Kidney (tissue), 14 donors: ENCODE measurements around the gene NTHL1. TPM values are rescaled to one million over a fixed set of nuclear protein-coding genes. Genes with fewer than 3 reads are reported as not detected.

Experiments used
- DNase-seq, 5 donors: peaks; one replicate each; pipeline ENCODE4 v3.0.0-alpha.2; 2013 to 2020
- FAIRE-seq: peaks from 2 replicates; lab custom pipeline; 2012; peaks lifted over from hg19 to GRCh38; lab: Jason Lieb, UNC
- H3K27ac ChIP-seq, 2 donors: one replicate each; pipeline ENCODE4 v1.7.0; 2013; ENCODE audit warnings: low read depth in 2 of 2, low read length in 2 of 2, inconsistent platforms in 1 of 2
- H3K27me3 ChIP-seq: one replicate; pipeline ENCODE4 v1.7.1; 2013; ENCODE audit warnings: low read length, inconsistent platforms; ENCODE audit not compliant: control insufficient read depth, insufficient read depth
- H3K36me3 ChIP-seq, 3 donors: one replicate each; pipeline versions ENCODE4 v1.7.0 to v1.7.1; 2013; ENCODE audit warnings: low read length in 3 of 3, control low read depth in 1 of 3, inconsistent platforms in 1 of 3; ENCODE audit not compliant: insufficient read depth in 3 of 3, control insufficient read depth in 2 of 3
- H3K4me1 ChIP-seq, 3 donors: one replicate each; pipeline versions ENCODE4 v1.7.0 to v1.7.1; 2013; ENCODE audit warnings: low read length in 3 of 3, inconsistent platforms in 1 of 3, low read depth in 1 of 3; ENCODE audit not compliant: control insufficient read depth in 2 of 3, insufficient read depth in 2 of 3
- H3K4me3 ChIP-seq, 3 donors: one replicate each; pipeline versions ENCODE4 v1.7.0 to v1.8.1; 2013; ENCODE audit warnings: low read length in 3 of 3, control low read depth in 1 of 3, inconsistent platforms in 1 of 3
- H3K9ac ChIP-seq, 3 donors: one replicate each; pipeline versions ENCODE4 v1.7.0 to v1.7.1; 2013; ENCODE audit warnings: low read length in 3 of 3, control low read depth in 1 of 3, inconsistent platforms in 1 of 3
- H3K9me3 ChIP-seq, 3 donors: one replicate each; pipeline versions ENCODE4 v1.7.0 to v1.7.1; 2013; ENCODE audit warnings: low read length in 3 of 3, control low read depth in 1 of 3, inconsistent platforms in 1 of 3; ENCODE audit not compliant: control insufficient read depth in 2 of 3, insufficient read depth in 1 of 3
- intact Hi-C: fragments of 100-400 bp; cut with DNase I; formaldehyde crosslinking; loops from one replicate; pipeline ENCODE4 v1.11.1; 2022
- polyA plus RNA-seq: library from polyadenylated mRNA; stranded (reverse); fragments of 350-450 nt; fragmentation: Illumina TruSeq; extraction: RNeasy Lipid Tissue Mini Kit (QIAGEN cat#74804); gene quantifications from one replicate; pipeline ENCODE4 v1.2.3, GENCODE V29; 2014; ENCODE audit warnings: low read depth, low replicate concordance; ENCODE audit not compliant: insufficient read depth
- total RNA-seq: library from RNA; stranded (reverse); fragmentation: NEBNext Ultra II Directional; extraction: Animal tissue kit (Norgen Biotek cat#: 25700); gene quantifications from one replicate; pipeline ENCODE4 v1.2.1, GENCODE V29; 2021
- TF ChIP-seq, protein P1 (sequence below): IDR thresholded peaks from 3 replicates; pipeline ENCODE4 v1.5.1; 2012; ENCODE audit warnings: mild to moderate bottlenecking, moderate library complexity, borderline replicate concordance; ENCODE audit not compliant: insufficient read depth; ENCODE audit errors: extremely low read depth
- donor health status: control.
- donor health status: control.
- donor health status: control.
- donor health status: control.
- donor health status: control.
- donor health status: DM: yes; HTN: yes; CAD: no.
- donor health status: Normal renal cell carcinoma (clear cell type).

The NTHL1 gene
- total and polyA plus RNA-seq, 2 donors from 2014 or later, result 15.3 to 36.0 TPM

DNA sequence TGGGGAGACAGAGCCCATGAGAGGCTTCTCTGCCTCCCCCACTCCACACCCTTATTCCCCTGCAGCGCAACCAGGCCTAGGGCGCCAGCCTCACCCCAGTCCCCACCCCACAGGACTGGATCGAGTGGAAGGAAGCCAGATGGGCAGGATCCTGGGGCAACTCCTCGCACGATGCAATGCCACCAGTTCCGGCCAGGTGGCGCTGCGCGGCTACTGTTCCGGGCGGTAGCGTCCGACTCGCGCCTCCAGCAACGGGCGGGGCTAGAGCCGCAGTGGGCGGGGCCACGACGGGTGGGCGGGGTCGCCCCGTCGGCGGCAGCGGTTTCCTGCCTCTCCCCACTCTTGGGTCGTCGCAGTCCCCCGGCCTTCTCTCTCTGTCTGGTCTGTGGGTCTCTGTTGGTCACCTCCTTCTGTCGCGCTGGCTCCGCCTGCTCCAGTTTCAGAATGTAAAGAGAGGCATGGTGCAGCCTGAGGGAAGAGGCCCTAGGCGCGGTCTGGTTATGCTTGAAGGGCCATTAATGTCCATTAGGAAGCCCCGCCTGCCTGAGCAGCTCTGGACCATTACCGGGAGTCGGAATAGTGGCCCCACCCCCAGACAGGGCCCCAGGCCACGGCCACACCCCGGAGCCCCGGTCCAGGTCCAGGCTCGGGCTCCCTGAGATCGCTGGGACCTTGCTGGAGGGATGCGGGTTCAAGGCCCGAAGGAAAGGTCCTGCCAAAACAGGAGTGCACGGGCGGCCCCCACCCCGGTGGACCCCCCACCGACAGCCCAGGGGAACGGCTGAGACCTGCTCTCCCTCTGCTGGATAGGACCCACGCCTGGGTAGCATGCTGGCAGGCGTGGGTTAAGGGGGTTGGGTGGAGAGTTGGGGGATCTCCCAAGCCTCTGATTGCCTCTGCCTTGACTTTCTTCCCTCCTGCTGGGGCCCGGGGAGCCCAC, 24.3 kb downstream of the NTHL1 start:
- peak; percentile 95 to 98 (median 96) for DNase-seq
- H3K9ac ChIP-seq, result no peak overlapping the region
- H3K9me3 ChIP-seq, result no peaks in the 10 kb centered on the region
- no peaks in the 10 kb centered on the region for H3K36me3 ChIP-seq
- peak overlapping the region; percentile 20 to 69 for H3K27ac ChIP-seq
- no peak for FAIRE-seq
- TF ChIP-seq, protein P1, sequence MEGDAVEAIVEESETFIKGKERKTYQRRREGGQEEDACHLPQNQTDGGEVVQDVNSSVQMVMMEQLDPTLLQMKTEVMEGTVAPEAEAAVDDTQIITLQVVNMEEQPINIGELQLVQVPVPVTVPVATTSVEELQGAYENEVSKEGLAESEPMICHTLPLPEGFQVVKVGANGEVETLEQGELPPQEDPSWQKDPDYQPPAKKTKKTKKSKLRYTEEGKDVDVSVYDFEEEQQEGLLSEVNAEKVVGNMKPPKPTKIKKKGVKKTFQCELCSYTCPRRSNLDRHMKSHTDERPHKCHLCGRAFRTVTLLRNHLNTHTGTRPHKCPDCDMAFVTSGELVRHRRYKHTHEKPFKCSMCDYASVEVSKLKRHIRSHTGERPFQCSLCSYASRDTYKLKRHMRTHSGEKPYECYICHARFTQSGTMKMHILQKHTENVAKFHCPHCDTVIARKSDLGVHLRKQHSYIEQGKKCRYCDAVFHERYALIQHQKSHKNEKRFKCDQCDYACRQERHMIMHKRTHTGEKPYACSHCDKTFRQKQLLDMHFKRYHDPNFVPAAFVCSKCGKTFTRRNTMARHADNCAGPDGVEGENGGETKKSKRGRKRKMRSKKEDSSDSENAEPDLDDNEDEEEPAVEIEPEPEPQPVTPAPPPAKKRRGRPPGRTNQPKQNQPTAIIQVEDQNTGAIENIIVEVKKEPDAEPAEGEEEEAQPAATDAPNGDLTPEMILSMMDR, result peak; percentile 99
- peaks cover 0 to 41% (median 0%) of the 10 kb centered on the region in 3 donors for H3K4me1 ChIP-seq
- H3K27me3 ChIP-seq, result no peaks in the 10 kb centered on the region
- intact Hi-C loops, result loop anchor here (10.0 kb wide), 1 partner anchor 121 kb away; the partner anchor contains the start of gene RAB26
- peak overlapping the region in 2 of 3 donors; percentile 37 to 52 for H3K4me3 ChIP-seq

DNA sequence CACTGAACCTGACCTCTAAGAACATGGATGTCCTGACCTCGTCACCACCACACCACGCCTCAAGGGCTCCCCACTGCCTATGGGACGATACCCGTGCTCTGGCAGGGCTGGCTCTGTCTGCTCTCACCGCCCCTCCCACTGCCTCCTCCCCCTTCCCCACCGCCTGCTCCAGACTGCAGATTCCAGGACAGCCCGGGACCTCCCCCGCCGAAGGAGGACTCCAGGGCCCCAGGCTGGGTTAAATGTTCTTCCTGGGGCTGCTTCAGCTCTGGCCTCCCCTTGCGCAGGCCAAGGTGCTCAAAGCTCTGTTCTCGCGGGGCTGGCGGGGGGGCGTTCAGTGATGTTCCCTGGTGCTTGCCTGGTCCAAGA, 24.9 kb downstream of the NTHL1 start:
- Histone ChIP-seq H3K9ac (no peak overlapping the region), H3K27ac (no peak overlapping the region)
- FAIRE-seq, result no peak

DNA sequence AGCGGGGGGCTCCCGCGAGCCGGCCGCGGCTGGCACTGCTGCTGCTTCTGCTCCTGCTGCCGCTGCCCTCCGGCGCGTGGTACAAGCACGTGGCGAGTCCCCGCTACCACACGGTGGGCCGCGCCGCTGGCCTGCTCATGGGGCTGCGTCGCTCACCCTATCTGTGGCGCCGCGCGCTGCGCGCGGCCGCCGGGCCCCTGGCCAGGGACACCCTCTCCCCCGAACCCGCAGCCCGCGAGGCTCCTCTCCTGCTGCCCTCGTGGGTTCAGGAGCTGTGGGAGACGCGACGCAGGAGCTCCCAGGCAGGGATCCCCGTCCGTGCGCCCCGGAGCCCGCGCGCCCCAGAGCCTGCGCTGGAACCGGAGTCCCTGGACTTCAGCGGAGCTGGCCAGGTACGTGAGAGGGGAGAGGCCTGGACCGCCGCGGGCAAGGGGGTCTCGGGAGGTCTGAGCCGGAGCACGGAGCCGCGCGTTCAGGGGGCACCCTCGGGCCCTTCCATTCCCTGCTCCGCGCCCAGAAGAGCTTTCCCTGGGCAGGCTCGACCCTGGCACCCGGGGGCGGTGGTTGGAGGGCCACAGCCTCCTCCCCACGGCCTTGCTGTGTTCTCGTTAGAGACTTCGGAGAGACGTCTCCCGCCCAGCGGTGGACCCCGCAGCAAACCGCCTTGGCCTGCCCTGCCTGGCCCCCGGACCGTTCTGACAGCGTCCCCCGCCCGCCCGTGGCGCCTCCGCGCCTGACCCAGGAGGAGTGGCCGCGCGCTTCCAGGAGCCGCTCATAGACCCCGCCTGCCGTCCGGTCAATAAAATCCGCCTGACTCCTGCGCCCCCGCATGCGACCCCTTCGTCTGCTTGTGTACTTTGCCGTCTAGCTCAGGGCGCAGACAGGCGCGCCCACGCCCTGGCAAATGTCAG, 27.5 kb downstream of the NTHL1 start:
- H3K27me3 ChIP-seq, result no peaks in the 10 kb centered on the region
- no peaks in the 10 kb centered on the region for H3K9me3 ChIP-seq
- H3K9ac ChIP-seq, result no peak overlapping the region
- peaks cover 0 to 22% (median 0%) of the 10 kb centered on the region in 3 donors for H3K4me1 ChIP-seq
- intact Hi-C loops, result loop anchor here (10.0 kb wide), 1 partner anchor 125 kb away; the partner anchor contains the start of gene RAB26
- H3K36me3 ChIP-seq, result no peaks in the 10 kb centered on the region
- TF ChIP-seq, protein P1, result no peak
- FAIRE-seq, result no peak
- no peak overlapping the region for H3K27ac ChIP-seq
- no peak overlapping the region for H3K4me3 ChIP-seq
- DNase-seq, result peak; percentile 73 to 87 (median 84)

More for the DNA sequence above, 24.9 kb downstream of the NTHL1 start:
- TF ChIP-seq, protein P1, result no peak
- intact Hi-C loops, result loop anchor here (10.0 kb wide), 1 partner anchor 122 kb away; the partner anchor contains the start of gene RAB26
- DNase-seq, result peak; percentile 77 to 91 (median 81)
- Histone ChIP-seq H3K9me3 (no peaks in the 10 kb centered on the region), H3K4me3 (peak overlapping the region in 2 of 3 donors; percentile 16 to 37), H3K4me1 (peaks cover 0 to 37% (median 0%) of the 10 kb centered on the region in 3 donors), H3K36me3 (no peaks in the 10 kb centered on the region), H3K27me3 (no peaks in the 10 kb centered on the region)
